HepG2 (cell line): Measurements from ENCODE around the gene NT5C3B. TPM values are rescaled to one million over a fixed set of nuclear protein-coding genes. Genes with fewer than 3 reads are reported as not detected.

ENCODE experiments used
- AGO2 ChIP-seq: fragments of 200-400 bp; formaldehyde crosslinking; optimal IDR thresholded peaks from 2 replicates; pipeline ENCODE3; 2017; ENCODE audit warnings: mild to moderate bottlenecking, low read depth, low read length, moderate library complexity
- AKNA ChIP-seq: sonication (generic); formaldehyde crosslinking; IDR thresholded peaks from 2 replicates; pipeline ENCODE4 v1.4.0; 2020; ENCODE audit warnings: missing genetic modification reagents, borderline replicate concordance
- CREB1 ChIP-seq, 2 experiments: fragments of 450-650 bp in 1 of 2; IDR thresholded peaks; 2 replicates each; pipeline ENCODE4 v1.6.1; 2016 to 2017; ENCODE audit warnings: control low read depth in 1 of 2, mild to moderate bottlenecking in 1 of 2, missing compliant biosample characterization in 1 of 2, missing genetic modification characterization in 1 of 2
- CREBL2 ChIP-seq: sonication (generic); formaldehyde crosslinking; IDR thresholded peaks from 2 replicates; pipeline ENCODE4 v1.8.1; 2023; ENCODE audit warnings: missing genetic modification reagents, mild to moderate bottlenecking, borderline replicate concordance
- ELF1 ChIP-seq: sonication (generic); formaldehyde crosslinking; IDR thresholded peaks from 2 replicates; pipeline ENCODE4 v1.4.0; 2020; ENCODE audit warnings: missing genetic modification reagents
- HIVEP1 ChIP-seq: sonication (generic); formaldehyde crosslinking; IDR thresholded peaks from 2 replicates; pipeline ENCODE4 v1.4.0; 2020; ENCODE audit warnings: mild to moderate bottlenecking, missing genetic modification reagents
- HOXD1 ChIP-seq: sonication (generic); formaldehyde crosslinking; IDR thresholded peaks from 2 replicates; pipeline ENCODE4 v1.5.0; 2020; ENCODE audit warnings: missing genetic modification reagents
- KDM5A ChIP-seq: fragments of 200-600 bp; sonication (generic); IDR thresholded peaks from 2 replicates; pipeline ENCODE4 v1.7.0; 2018; ENCODE audit warnings: antibody characterized with exemption, mild to moderate bottlenecking, low read length, borderline replicate concordance
- KLF15 ChIP-seq: sonication (generic); formaldehyde crosslinking; IDR thresholded peaks from 2 replicates; pipeline ENCODE4 v1.8.1; 2023; ENCODE audit warnings: borderline replicate concordance, mild to moderate bottlenecking, inconsistent platforms, missing genetic modification reagents, mixed read lengths
- MAFF ChIP-seq: IDR thresholded peaks from 2 replicates; pipeline ENCODE4 v1.6.1; 2011; ENCODE audit warnings: low read depth, low read length, improper control_type of control experiment
- MTF1 ChIP-seq: sonication (generic); formaldehyde crosslinking; IDR thresholded peaks from 2 replicates; pipeline ENCODE4 v1.5.0; 2020; ENCODE audit warnings: missing genetic modification reagents
- PCBP2 ChIP-seq: fragments of 200-400 bp; formaldehyde crosslinking; optimal IDR thresholded peaks from 2 replicates; pipeline ENCODE3; 2018; ENCODE audit warnings: low read length, low read depth; ENCODE audit not compliant: poor library complexity, severe bottlenecking
- POLR2A ChIP-seq, 2 experiments: IDR thresholded peaks; 2 replicates each; pipeline ENCODE4 v1.6.1; 2011; ENCODE audit warnings: low read depth in 2 of 2, low read length in 2 of 2, mild to moderate bottlenecking in 1 of 2, moderate library complexity in 1 of 2; ENCODE audit not compliant: insufficient read depth in 1 of 2
- RAD21 ChIP-seq: fragments of 450-650 bp; formaldehyde crosslinking; IDR thresholded peaks from 2 replicates; pipeline ENCODE4 v1.5.0; 2020; ENCODE audit warnings: mild to moderate bottlenecking
- RNF2 ChIP-seq: fragments of 450-650 bp; conservative IDR thresholded peaks from 2 replicates; pipeline ENCODE4 v1.6.1; 2016; ENCODE audit warnings: low read depth
- SETDB1 ChIP-seq: sonication (generic); formaldehyde crosslinking; IDR thresholded peaks from 2 replicates; pipeline ENCODE4 v1.5.1; 2020; ENCODE audit warnings: missing genetic modification reagents, mild to moderate bottlenecking, borderline replicate concordance
- SRSF9 ChIP-seq: fragments of 200-400 bp; formaldehyde crosslinking; IDR thresholded peaks from 2 replicates; pipeline ENCODE4 v1.6.1; 2018; ENCODE audit warnings: borderline replicate concordance, mild to moderate bottlenecking, low read depth, low read length; ENCODE audit not compliant: insufficient read depth, poor library complexity, severe bottlenecking
- TBX3 ChIP-seq: fragments of 450-650 bp; IDR thresholded peaks from 2 replicates; pipeline ENCODE4 v1.6.1; 2017; ENCODE audit warnings: antibody characterized with exemption, mild to moderate bottlenecking, inconsistent platforms, borderline replicate concordance
- ZBTB8A ChIP-seq: sonication (generic); formaldehyde crosslinking; IDR thresholded peaks from 2 replicates; pipeline ENCODE4 v1.4.0; 2020; ENCODE audit warnings: mild to moderate bottlenecking, low read depth, missing genetic modification reagents, borderline replicate concordance
- ZFP91 ChIP-seq: sonication (generic); formaldehyde crosslinking; IDR thresholded peaks from 2 replicates; pipeline ENCODE4 v1.9.0; 2022; ENCODE audit warnings: missing genetic modification reagents, mild to moderate bottlenecking, borderline replicate concordance
- ZNF235 ChIP-seq: sonication (generic); formaldehyde crosslinking; IDR thresholded peaks from 2 replicates; pipeline ENCODE4 v1.8.1; 2023; ENCODE audit warnings: mild to moderate bottlenecking, missing genetic modification reagents, borderline replicate concordance
- ZNF430 ChIP-seq: sonication (generic); formaldehyde crosslinking; IDR thresholded peaks from 2 replicates; pipeline ENCODE4 v1.9.0; 2021; ENCODE audit warnings: mild to moderate bottlenecking, missing genetic modification reagents
- ZNF543 ChIP-seq: sonication (generic); formaldehyde crosslinking; IDR thresholded peaks from 2 replicates; pipeline ENCODE4 v1.4.0; 2020; ENCODE audit warnings: mild to moderate bottlenecking, missing genetic modification reagents
- polyA plus RNA-seq, 8 experiments: library from polyadenylated mRNA; depleted of rRNA in 3 of 8; stranded (reverse) in 7 of 8; unstranded in 1 of 8; fragments of >200 nt; fragmentation: Illumina TruSeq in 4 of 8; extraction: Trizol in 4 of 8; gene quantifications; 2 replicates each; pipeline versions ENCODE4 v1.2.1 to v1.2.3, GENCODE V29; 2011 to 2016; ENCODE audit warnings: low read depth in 4 of 8, missing spikeins in 1 of 8, mixed read lengths in 1 of 8; ENCODE audit not compliant: insufficient read depth in 1 of 8
- total RNA-seq, 5 experiments: library from RNA; depleted of rRNA; stranded (reverse); fragments of >200 nt; fragmentation: Illumina TruSeq; extraction: Trizol; gene quantifications; 2 replicates each; pipeline ENCODE4 v1.2.3, GENCODE V29; 2016; ENCODE audit warnings: low read depth in 1 of 5

NT5C3B gene
- total and polyA plus RNA-seq, 2 of the 13 experiments (the other 11 are each of a cell fraction or from before 2014, with no cell fraction given): 104 to 126 TPM

- TF ChIP-seq AKNA (CRISPR knock-in tag): no peak
- 0 out of 2 replicates have a peak, but pooled peaks have one; percentile 0 for TF ChIP-seq ZFP91 (CRISPR knock-in tag)
- TF ChIP-seq HOXD1 (CRISPR knock-in tag): no peak
- TF ChIP-seq KDM5A: no peak
- no peak for TF ChIP-seq CREBL2 (CRISPR knock-in tag)
- TF ChIP-seq RAD21 (CRISPR knock-in tag): no peak
- TF ChIP-seq ZNF543 (CRISPR knock-in tag): no peak
- no peak for TF ChIP-seq ZBTB8A (CRISPR knock-in tag)
- TF ChIP-seq MAFF: no peak
- no peak for TF ChIP-seq ZNF430 (CRISPR knock-in tag)
- no peak for TF ChIP-seq RNF2
- no peak for TF ChIP-seq ELF1 (CRISPR knock-in tag)
- no peak for TF ChIP-seq ZNF235
- TF ChIP-seq CREB1 (IDR thresholded peaks at IDR 0.05): no peak
- no peak for TF ChIP-seq CREB1 (CRISPR knock-in tag; IDR thresholded peaks at IDR 0.05)
- TF ChIP-seq PCBP2: no peak
- TF ChIP-seq HIVEP1 (CRISPR knock-in tag): no peak
- TF ChIP-seq TBX3: no peak
- no peak for TF ChIP-seq MTF1 (CRISPR knock-in tag)
- TF ChIP-seq POLR2A (IDR thresholded peaks at IDR 0.05; ENCODE audit: insufficient read depth in 1 of 2, low read depth in 2 of 2, low read length in 2 of 2): no peak
- no peak for TF ChIP-seq SRSF9
- TF ChIP-seq AGO2: peak; percentile 50
- TF ChIP-seq KLF15 (CRISPR knock-in tag): no peak
- no peak for TF ChIP-seq SETDB1
Measured at GRCh38 chr17:41806685-41807445, 29.2 kb downstream of the NT5C3B start (continued).
